GM10847 (cell line): ENCODE results near the gene FER1L5.

ENCODE experiments used
- POLR2A ChIP-seq: IDR thresholded peaks from 2 replicates; pipeline ENCODE4 v1.6.1; 2011; ENCODE audit not compliant: insufficient read length; ENCODE audit errors: extremely low read depth

FER1L5 gene

DNA sequence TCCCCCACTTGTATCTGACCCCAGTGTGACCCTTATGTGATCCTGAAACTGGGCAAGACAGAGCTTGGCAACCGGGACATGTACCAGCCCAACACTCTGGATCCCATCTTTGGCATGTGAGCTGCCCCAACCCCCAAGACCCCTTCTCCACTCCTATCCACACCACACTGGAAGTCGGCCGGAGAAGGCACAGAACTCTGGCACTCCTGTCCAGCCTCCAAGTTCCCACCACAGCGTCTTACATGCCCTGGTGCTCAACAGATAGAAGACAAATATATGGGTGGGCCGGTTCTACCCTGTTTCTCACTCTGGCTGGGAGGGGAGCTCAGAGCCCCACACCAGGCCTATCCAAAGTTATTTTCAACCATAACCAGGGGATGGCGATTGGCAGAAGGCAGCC is 56.5 kb downstream of the FER1L5 start:
- no peak for TF ChIP-seq POLR2A

DNA sequence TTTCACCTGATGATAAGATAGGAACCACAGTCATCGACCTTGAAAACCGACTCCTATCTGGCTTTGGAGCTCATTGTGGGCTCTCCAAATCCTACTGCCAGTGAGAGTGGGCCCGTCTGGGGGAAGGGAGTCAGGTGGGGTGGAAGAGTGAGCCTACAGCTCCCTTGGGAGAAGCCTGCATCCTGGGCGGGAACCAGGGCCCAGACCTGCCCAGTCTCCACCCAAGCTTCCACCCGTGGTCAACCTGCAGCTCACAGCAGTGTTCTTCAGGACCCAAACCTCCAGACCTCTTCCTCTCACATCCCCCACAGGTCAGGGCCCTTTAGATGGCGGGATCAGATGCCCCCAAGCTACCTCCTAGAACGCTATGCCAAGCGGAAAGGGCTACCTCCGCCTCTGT is 57.1 kb downstream of the FER1L5 start:
- TF ChIP-seq POLR2A: no peak

DNA sequence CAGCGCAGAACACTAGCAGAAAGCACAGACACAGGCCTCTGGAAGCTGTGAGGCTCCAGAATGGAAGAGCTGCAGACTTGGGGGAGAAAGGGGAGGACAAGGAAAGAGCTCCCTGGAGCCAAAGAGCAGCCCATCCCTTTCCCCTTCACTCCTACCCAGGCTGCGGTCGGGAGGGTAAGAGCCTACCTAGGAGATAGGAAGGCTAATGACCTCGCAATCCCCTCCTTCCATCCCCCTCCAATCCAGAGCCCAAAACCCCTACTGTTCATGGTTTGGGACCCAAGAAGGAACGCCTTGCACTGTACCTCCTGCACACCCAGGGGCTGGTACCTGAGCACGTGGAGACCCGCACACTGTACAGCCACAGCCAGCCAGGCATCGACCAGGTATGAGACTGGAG is 57.5 kb downstream of the FER1L5 start:
- TF ChIP-seq POLR2A: no peak

DNA sequence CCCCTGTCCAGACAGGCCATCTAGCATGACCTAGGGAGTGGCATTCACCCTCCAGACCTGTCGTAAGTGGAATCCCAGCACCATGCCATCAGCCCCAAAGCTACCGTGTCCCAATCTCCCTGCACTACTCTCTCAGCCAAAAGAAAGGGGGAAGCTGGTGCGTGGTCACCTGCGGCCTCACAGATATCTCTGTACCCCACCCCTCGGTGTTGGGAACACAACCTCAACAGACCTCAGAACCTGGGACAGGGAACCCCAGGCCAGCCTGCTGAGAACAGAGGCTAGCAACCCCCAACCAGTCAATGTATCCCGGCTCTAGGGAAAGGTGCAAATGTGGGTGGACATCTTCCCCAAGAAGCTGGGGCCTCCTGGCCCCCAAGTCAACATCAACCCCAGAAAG is 59.1 kb downstream of the FER1L5 start:
- no peak for TF ChIP-seq POLR2A

DNA sequence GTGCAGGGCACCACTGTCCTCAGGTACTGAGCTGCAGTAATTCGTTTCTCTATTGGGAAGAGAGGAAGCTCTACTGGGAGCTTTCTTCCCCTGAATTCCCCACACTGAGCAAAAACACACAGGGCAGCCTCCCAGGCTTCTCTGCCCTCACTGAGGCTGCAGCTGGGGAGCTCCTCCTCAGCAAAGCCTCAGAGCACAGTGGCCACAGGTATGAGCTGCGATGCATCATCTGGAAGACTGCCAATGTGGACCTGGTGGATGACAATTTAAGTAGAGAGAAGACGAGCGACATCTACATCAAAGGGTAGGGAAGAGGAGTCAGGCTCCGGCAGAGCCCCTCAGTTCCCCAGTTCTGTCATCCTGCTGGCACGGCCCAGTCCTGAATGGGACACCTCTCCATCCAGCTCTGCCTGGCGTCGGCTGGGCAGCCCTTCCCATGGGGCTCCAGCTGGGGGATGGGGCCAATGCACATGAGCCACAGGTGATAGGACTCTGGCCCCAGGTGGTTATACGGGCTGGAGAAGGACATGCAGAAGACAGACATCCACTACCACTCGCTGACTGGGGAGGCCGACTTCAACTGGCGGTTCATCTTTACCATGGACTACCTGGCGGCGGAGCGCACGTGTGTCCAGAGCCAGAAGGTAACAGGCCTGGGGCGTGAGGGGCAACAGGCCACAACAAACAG is 59.7 kb downstream of the FER1L5 start:
- TF ChIP-seq POLR2A: no peak

DNA sequence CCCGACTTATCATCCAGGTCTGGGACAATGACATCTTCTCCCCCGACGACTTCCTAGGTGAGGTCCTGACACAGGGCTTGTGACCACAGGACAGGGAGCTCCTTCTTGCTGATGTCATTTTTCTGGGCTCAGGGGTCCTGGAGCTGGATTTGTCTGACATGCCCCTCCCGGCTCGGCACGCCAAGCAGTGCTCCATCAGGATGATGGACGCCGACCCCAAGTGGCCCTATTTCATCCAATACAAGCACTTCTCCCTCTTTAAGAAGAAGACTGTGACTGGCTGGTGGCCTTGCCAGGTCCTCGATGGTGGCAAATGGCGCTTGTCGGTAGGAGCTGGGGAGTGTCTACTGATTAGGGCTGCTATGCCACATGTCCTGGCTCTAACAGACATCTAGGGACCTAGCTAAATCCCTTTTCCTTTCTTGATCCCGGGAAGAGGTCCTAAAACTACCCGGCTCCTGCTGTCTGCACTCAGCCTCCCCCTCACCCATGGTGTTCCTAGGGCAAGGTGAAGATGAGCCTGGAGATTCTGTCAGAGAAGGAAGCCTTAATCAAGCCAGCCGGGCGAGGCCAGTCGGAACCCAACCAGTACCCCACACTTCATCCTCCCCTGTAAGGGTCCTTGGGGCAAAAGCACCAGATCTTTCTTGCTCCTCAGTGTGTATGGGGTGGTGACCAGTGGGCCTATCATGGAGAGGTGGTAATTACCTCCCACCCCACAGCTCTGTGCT is 60.6 kb downstream of the FER1L5 start:
- TF ChIP-seq POLR2A: no peak

DNA sequence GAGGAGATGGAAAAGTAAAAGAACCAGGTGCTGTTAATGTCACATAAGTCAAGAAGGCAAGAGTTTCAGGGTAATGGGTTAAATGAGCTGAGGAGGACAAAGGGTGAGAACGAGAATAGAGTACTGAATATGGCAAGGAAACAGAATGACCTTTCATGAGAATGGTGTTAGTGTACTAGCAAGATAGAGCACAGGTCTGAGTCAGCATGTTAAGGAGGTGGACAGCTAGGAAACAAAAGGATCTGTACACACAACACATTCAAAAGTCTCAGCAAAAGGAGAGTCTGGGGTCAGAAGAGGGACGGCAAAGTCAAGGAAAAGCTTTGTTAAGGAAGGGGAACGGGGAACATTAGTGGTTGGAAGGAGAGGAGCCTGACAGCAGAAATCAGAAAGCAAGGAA is 68.4 kb downstream of the FER1L5 start:
- no peak for TF ChIP-seq POLR2A

DNA sequence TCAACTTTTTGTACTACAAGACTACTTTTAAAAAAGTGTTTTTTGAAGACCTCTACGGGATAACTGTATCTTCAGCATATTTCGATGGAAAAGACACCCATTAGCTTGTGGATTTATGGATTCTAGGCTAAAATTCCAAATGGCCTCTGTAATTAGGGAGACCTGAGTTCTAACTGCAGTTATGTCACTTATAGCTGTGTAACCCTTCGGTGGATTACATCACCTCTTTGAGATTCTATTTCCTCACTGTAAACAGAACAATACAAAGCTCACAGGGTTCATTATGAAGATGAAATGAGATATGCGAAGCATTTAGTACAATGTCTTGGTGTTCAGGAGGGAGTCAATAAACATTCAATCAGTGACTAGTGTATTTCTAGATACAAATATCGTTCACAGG is 73.1 kb downstream of the FER1L5 start:
- TF ChIP-seq POLR2A: no peak

DNA sequence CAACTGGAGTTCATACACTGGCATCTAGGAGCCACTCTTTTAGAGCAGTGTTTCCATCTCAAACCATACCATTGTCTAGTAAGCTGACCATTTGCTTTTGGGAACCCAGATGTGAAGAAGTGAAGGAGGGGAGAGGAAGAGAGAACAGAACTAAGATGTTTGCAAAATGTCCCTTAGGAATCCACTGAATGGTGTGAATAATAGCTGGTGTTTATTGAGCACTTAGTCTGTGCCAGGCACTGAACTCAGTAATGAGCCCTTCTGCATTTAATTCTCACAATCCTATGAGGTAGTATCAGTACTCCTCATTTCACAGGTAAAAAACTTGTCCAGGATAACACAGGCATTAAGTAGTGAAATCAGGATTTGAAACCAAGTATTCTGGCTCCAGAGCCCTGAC is 73.8 kb downstream of the FER1L5 start:
- no peak for TF ChIP-seq POLR2A

DNA sequence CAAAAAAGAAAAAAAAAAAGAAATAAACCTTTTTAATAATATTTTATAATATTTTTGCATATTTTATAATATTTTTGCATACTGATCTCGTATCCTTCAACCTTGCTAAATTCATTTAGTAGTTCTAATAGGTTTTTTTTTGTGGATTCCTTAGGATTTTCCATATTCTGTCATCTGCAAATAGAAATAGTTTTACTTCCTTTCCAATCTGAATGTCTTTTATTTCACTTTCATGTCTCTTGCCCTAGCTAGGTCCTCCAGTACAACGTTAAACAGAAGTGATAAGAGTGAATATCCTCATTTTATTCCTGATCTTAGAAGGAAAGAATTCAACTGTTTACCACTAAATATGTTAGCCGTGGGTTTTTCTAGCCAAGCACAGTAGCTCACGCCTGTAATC is 83.6 kb downstream of the FER1L5 start:
- no peak for TF ChIP-seq POLR2A

DNA sequence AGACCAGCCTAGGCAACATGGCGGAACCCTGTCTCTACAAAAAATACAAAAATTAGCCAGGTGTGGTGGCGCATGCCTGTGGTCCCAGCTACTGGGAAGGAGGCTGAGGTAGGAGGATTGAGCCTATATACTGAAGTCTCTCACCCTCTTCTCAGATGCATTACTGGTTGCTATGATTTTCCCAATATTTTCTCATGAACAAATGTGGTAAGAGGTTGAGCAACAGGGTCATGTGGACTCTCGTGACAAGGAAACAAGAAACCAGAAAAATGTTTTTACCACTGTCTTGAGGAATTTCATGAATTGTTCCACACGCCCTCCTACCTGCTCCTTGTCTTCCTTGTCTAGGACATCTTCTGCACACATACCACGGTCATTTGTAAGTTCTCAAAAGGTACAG is 84.9 kb downstream of the FER1L5 start:
- TF ChIP-seq POLR2A: no peak

DNA sequence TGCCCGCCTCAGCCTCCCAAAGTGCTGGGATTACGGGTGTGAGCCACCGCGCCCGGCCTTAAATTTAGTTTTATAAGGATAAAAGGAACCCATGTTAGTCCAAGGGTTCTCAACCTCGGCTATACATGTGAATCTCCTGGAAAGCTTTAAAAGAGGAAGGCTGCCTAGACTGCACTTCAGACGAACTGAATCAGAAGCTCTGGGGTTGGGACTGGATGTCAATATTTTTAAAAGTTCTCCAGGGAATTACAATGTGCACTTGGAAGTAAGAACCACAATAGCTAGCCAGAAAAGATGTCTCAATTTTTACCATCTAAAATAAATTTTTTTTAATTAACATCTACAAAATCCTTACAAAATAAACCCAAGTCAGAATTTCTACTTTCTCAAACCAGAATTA is 87.2 kb downstream of the FER1L5 start:
- no peak for TF ChIP-seq POLR2A

DNA sequence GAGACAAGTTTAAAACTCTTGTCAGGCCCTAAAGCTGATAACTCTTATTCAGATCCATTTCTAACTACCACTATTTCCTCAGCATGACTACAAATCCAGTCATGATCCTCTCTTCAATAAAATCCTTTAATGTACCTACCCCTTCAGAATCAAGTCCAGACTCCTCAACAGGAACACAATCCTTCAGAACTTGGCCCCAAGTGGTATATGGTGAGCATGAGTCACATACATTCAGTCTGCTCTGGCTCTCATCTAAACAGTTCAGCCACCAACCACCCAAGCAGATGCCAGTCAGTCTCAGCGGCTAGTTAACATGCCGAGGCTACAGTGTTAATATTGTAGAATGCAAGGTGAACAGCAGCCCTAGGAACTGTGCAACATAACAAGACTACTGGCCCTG is 87.6 kb downstream of the FER1L5 start:
- no peak for TF ChIP-seq POLR2A

DNA sequence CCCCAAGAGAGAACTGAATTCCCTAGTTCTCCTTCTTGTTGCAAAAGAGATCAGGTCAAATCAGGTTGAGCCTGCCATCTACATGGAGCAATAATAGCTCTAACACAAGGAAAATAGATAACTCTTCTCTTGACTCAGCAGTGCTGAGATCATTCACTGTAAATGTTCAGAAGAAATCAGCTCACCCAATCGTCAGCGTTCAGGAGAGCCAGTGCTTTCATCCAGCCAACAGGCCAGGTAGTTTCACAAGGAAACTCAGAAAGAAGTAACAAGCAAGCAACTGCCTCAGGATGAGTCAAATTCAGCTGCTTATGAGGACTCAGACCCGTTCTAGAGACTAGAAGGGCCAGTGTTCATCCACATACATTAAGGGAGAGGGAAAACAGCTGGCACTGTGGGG is 91.4 kb downstream of the FER1L5 start:
- no peak for TF ChIP-seq POLR2A

DNA sequence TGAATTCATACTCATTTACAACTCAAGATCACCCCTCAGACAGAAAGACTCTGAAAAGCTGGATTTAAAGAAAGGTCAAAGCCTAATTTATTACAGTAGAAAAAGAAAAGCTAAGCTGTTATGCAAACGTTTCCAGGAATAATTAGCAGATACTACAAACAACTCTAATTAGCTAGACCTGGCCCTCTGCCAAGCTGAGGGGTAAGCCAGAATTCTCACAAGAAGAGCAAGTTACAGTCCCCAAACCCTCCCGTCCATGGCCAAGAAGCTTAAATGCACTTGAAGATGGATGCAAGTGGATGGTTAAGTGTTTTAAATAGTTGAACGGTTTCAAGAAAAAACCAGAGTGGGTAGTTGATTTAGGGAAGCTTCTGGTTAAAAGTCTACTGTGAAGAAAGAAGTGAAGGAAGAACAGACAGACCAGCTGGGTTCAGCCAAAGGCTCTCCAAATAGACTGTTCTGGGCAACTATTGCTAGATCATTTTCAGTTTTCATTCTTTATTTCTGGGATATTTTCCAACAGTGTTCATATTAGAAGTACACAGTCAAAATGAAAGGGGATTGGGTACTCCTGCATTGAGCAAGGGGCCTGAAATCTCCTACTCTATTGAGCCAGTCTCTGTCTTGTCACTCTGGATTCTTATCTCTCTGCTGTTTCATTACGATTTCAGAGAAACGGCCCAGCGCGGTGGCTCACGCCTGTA is 92.5 kb downstream of the FER1L5 start:
- TF ChIP-seq POLR2A: no peak

DNA sequence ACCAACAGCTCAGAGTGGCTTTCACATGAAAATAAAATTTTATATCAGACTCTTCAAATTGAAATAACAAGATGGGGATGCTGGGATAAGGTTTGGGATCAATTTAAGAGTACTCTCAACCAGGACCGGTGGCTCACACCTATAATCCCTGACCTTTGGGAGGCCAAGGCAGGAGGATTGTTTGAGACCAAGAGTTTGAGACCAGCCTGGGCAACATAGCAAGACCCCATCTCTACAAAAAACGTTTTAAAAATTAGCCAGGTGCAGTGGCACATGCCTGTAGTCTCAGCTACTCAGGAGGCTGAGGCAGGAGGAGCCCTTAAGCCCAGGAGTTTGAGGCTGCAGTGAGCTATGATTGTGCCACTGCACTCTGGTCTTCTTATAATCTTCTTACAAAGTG is 94.7 kb downstream of the FER1L5 start:
- TF ChIP-seq POLR2A: no peak
